Upper lobe of left lung (tissue), 6 donors: Measurements from ENCODE around the gene HNRNPA3. TPM values are rescaled to one million over a fixed set of nuclear protein-coding genes. Genes with fewer than 3 reads are reported as not detected.
A peak's percentile ranks its signal among the peaks of the same experiment; 100 is the strongest.

Experiments
- ATAC-seq, 2 donors: fragments of 200-7000 bp; cut with Tn5 transposase; one replicate each; pipeline ENCODE4 v1.9.1; 2022; ENCODE audit warnings: mild to moderate bottlenecking in 2 of 2, moderate library complexity in 2 of 2; ENCODE audit not compliant: low FRiP score in 2 of 2
- DNase-seq, 2 donors: peaks; one replicate each; pipeline ENCODE4 v3.0.0-alpha.2; 2019 to 2020
- H3K27ac ChIP-seq, 4 donors: fragments of 200-600 bp; sonication (generic); one replicate each; pipeline ENCODE4 v1.5.1; 2016 to 2019
- H3K27me3 ChIP-seq, 4 donors: fragments of 200-600 bp; sonication (generic); one replicate each; pipeline ENCODE4 v1.5.1; 2017 to 2019
- H3K36me3 ChIP-seq, 4 donors: fragments of 200-600 bp; sonication (generic); one replicate each; pipeline ENCODE4 v1.5.1; 2016 to 2019
- H3K4me1 ChIP-seq, 4 donors: fragments of 200-600 bp; sonication (generic); one replicate each; pipeline ENCODE4 v1.5.1; 2018 to 2019
- H3K4me3 ChIP-seq, 4 donors: fragments of 200-600 bp; sonication (generic); one replicate each; pipeline ENCODE4 v1.5.1; 2017 to 2019; ENCODE audit warnings: mild to moderate bottlenecking in 2 of 4, moderate library complexity in 1 of 4
- H3K9me3 ChIP-seq, 4 donors: fragments of 200-600 bp; sonication (generic); one replicate each; pipeline ENCODE4 v1.5.1; 2018 to 2019
- CTCF ChIP-seq, 6 experiments: fragments of 450-650 bp in 4 of 6; fragments of 200-600 bp in 2 of 6; sonication (generic) in 2 of 6; IDR thresholded peaks; one replicate each; pipeline ENCODE4 v1.5.1; 2016 to 2019; ENCODE audit warnings: antibody characterized with exemption in 6 of 6
- EP300 ChIP-seq, 4 donors: sonication (generic); formaldehyde crosslinking; IDR thresholded peaks; one replicate each; pipeline ENCODE4 v1.5.1; 2017; ENCODE audit warnings: antibody characterized with exemption in 4 of 4, control low read depth in 2 of 4
- POLR2A ChIP-seq, 4 donors: fragments of 450-650 bp; IDR thresholded peaks; one replicate each; pipeline ENCODE4 v1.5.1; 2016 to 2017; ENCODE audit warnings: antibody characterized with exemption in 4 of 4, mild to moderate bottlenecking in 2 of 4
- POLR2AphosphoS5 ChIP-seq, 2 donors: sonication (generic); formaldehyde crosslinking; IDR thresholded peaks; one replicate each; pipeline ENCODE4 v1.5.1; 2017; ENCODE audit warnings: antibody characterized with exemption in 2 of 2
- WGBS, 2 donors: methylation state at CpG; one replicate each; pipeline ENCODE4 v1.1.5; 2017 to 2018; 5-methylcytosine and 5-hydroxymethylcytosine counted together
- small RNA-seq, 4 donors: library from RNA; depleted of rRNA; stranded (forward); fragments of <200 nt; gene quantifications; one replicate each; pipeline ENCODE3, GENCODE V24; 2016
- total RNA-seq, 6 donors: library from RNA; depleted of rRNA in 4 of 6; stranded (reverse); fragments of >200 nt in 4 of 6; gene quantifications; one replicate each; pipeline versions ENCODE4 v1.1.0 to v1.2.1, GENCODE V29; 2016 to 2021
- donor health status: DM: no; HTN: no; CAD: no; lungs with moderate emphysema.
- donor health status: DM: no; HTN: yes; CAD: no; lungs with severe emphysema.

The HNRNPA3 gene
- total RNA-seq, 6 donors from 2014 or later, result 53.2 to 146 (median 89.0) TPM

- H3K4me3 ChIP-seq, result no peak overlapping the region
- no peaks in the 10 kb centered on the region for H3K9me3 ChIP-seq
- TF ChIP-seq CTCF (IDR thresholded peaks at IDR 0.05) (no peak), POLR2AphosphoS5 (IDR thresholded peaks at IDR 0.05) (no peak), EP300 (IDR thresholded peaks at IDR 0.05) (no peak), POLR2A (IDR thresholded peaks at IDR 0.05) (no peak)
- peaks cover 7 to 23% (median 15%) of the 10 kb centered on the region in 4 donors for H3K4me1 ChIP-seq
- H3K36me3 ChIP-seq, result no peaks in the 10 kb centered on the region
- DNase-seq (no peak), ATAC-seq (no peak)
- WGBS, 2 donors, result 95 to 96% methylated on average over 7 of the region's 7 CpGs
- no peak overlapping the region for H3K27ac ChIP-seq
- H3K27me3 ChIP-seq, result no peaks in the 10 kb centered on the region
Measured at GRCh38 chr2:177268901-177269300, 56.3 kb downstream of the HNRNPA3 start.

- no peaks in the 10 kb centered on the region for H3K36me3 ChIP-seq
- peaks cover 7 to 20% (median 14%) of the 10 kb centered on the region in 4 donors for H3K4me1 ChIP-seq
- no peaks in the 10 kb centered on the region for H3K9me3 ChIP-seq
- no peaks in the 10 kb centered on the region for H3K27me3 ChIP-seq
- H3K27ac ChIP-seq, result no peak overlapping the region
- DNase-seq (no peak), ATAC-seq (no peak)
- no peak overlapping the region for H3K4me3 ChIP-seq
- WGBS, 2 donors, result 84 to 90% methylated on average over 4 of the region's 4 CpGs
- no peak for TF ChIP-seq POLR2A (IDR thresholded peaks at IDR 0.05)
- no peak for TF ChIP-seq POLR2AphosphoS5 (IDR thresholded peaks at IDR 0.05)
- no peak for TF ChIP-seq CTCF (IDR thresholded peaks at IDR 0.05)
- no peak for TF ChIP-seq EP300 (IDR thresholded peaks at IDR 0.05)
Measured at GRCh38 chr2:177270531-177270930, 57.9 kb downstream of the HNRNPA3 start.

- H3K4me3 ChIP-seq, result no peak overlapping the region
- DNase-seq (no peak), ATAC-seq (no peak)
- H3K9me3 ChIP-seq, result no peaks in the 10 kb centered on the region
- peaks cover 0 to 4% (median 0%) of the 10 kb centered on the region in 4 donors for H3K4me1 ChIP-seq
- 87 to 91% methylated on average over 1 of the region's 1 CpG for WGBS, 2 donors
- no peak overlapping the region for H3K27ac ChIP-seq
- H3K27me3 ChIP-seq, result no peaks in the 10 kb centered on the region
- H3K36me3 ChIP-seq, result no peaks in the 10 kb centered on the region
- no peak for TF ChIP-seq POLR2A (IDR thresholded peaks at IDR 0.05)
- no peak for TF ChIP-seq CTCF (IDR thresholded peaks at IDR 0.05)
- no peak for TF ChIP-seq EP300 (IDR thresholded peaks at IDR 0.05)
- TF ChIP-seq POLR2AphosphoS5 (IDR thresholded peaks at IDR 0.05), result no peak
Measured at GRCh38 chr2:177271981-177272666, 59.5 kb downstream of the HNRNPA3 start.

- TF ChIP-seq CTCF (IDR thresholded peaks at IDR 0.05) (no peak), POLR2AphosphoS5 (IDR thresholded peaks at IDR 0.05) (no peak), EP300 (IDR thresholded peaks at IDR 0.05) (no peak), POLR2A (IDR thresholded peaks at IDR 0.05) (no peak)
- no peak overlapping the region for H3K4me3 ChIP-seq
- no peaks in the 10 kb centered on the region for H3K9me3 ChIP-seq
- no peak overlapping the region for H3K27ac ChIP-seq
- H3K4me1 ChIP-seq, result no peaks in the 10 kb centered on the region
- no peak for ATAC-seq
- H3K27me3 ChIP-seq, result no peaks in the 10 kb centered on the region
- 91% methylated on average over 2 of the region's 2 CpGs for whole genome bisulfite sequencing, 2 donors
- no peaks in the 10 kb centered on the region for H3K36me3 ChIP-seq
- no peak for DNase-seq
Measured at GRCh38 chr2:177272765-177273164, 60.2 kb downstream of the HNRNPA3 start.

GRCh38 chr2:177273408-177273807, 60.8 kb downstream of the HNRNPA3 start:
- H3K9me3 ChIP-seq, result no peaks in the 10 kb centered on the region
- no peaks in the 10 kb centered on the region for H3K4me1 ChIP-seq
- no peaks in the 10 kb centered on the region for H3K27me3 ChIP-seq
- no peak for TF ChIP-seq POLR2AphosphoS5 (IDR thresholded peaks at IDR 0.05)
- ATAC-seq (peak in 1 of 2 donors; percentile 62), DNase-seq (no peak)
- H3K4me3 ChIP-seq, result no peak overlapping the region
- WGBS, 2 donors, result 77 to 81% methylated on average over 3 of the region's 3 CpGs
- H3K36me3 ChIP-seq, result no peaks in the 10 kb centered on the region
- H3K27ac ChIP-seq, result no peak overlapping the region

Small RNAs within 50 kb of the gene (small RNA-seq; reads per million reads assigned to genes)
- gene MIR3128 (0.06 to 0.14 (median 0.12) reads per million in 4 donors), gene RF00019 (0 reads per million in 4 donors)

Other genes starting within 250 kb of the HNRNPA3 start
- 100 to 1,000 TPM in 3 of 6 donors, 10 to 100 TPM in 3; 52.4 to 174 (median 94.4) TPM for gene NFE2L2, start 51.9 kb downstream of the HNRNPA3 start, total RNA-seq
- gene AGPS, start 180.0 kb downstream of the HNRNPA3 start, total RNA-seq, result 10 to 100 TPM; 38.8 to 81.6 (median 50.0) TPM